ACC112 (cell line): ENCODE results near the gene GLT6D1.

Source experiments
- H2AFZ ChIP-seq: fragments of 200-600 bp; sonication (generic); one replicate; pipeline ENCODE4 v1.6.0; 2017; ENCODE audit warnings: antibody characterized with exemption, low read length; ENCODE audit not compliant: unreplicated experiment
- H3K27ac ChIP-seq: fragments of 200-600 bp; sonication (generic); 2 replicates; pipeline ENCODE4 v1.5.1; 2014; ENCODE audit warnings: low read depth, mild to moderate bottlenecking, antibody characterized with exemption, low read length, moderate library complexity
- H3K27me3 ChIP-seq: fragments of 200-600 bp; sonication (generic); 2 replicates; pipeline ENCODE4 v1.6.1; 2014; ENCODE audit warnings: mild to moderate bottlenecking, antibody characterized with exemption, low read length, moderate library complexity, mixed read lengths; ENCODE audit not compliant: insufficient read depth
- H3K36me3 ChIP-seq: fragments of 200-600 bp; sonication (generic); 2 replicates; pipeline ENCODE4 v1.6.1; 2016; ENCODE audit warnings: mild to moderate bottlenecking, antibody characterized with exemption, low read length, moderate library complexity, mixed read lengths; ENCODE audit not compliant: insufficient read depth
- H3K4me1 ChIP-seq: fragments of 200-600 bp; sonication (generic); one replicate; pipeline ENCODE4 v1.6.1; 2016; ENCODE audit warnings: low read length, mixed read lengths; ENCODE audit not compliant: insufficient read depth, unreplicated experiment, control insufficient read depth
- H3K4me3 ChIP-seq: fragments of 200-600 bp; sonication (generic); 2 replicates; pipeline ENCODE4 v1.5.1; 2014; ENCODE audit warnings: mild to moderate bottlenecking, low read depth, low read length
- H3K79me2 ChIP-seq: fragments of 200-600 bp; sonication (generic); one replicate; pipeline ENCODE4 v1.6.0; 2016; ENCODE audit warnings: low read length; ENCODE audit not compliant: control insufficient read depth, unreplicated experiment, insufficient read depth

GLT6D1 gene

DNA sequence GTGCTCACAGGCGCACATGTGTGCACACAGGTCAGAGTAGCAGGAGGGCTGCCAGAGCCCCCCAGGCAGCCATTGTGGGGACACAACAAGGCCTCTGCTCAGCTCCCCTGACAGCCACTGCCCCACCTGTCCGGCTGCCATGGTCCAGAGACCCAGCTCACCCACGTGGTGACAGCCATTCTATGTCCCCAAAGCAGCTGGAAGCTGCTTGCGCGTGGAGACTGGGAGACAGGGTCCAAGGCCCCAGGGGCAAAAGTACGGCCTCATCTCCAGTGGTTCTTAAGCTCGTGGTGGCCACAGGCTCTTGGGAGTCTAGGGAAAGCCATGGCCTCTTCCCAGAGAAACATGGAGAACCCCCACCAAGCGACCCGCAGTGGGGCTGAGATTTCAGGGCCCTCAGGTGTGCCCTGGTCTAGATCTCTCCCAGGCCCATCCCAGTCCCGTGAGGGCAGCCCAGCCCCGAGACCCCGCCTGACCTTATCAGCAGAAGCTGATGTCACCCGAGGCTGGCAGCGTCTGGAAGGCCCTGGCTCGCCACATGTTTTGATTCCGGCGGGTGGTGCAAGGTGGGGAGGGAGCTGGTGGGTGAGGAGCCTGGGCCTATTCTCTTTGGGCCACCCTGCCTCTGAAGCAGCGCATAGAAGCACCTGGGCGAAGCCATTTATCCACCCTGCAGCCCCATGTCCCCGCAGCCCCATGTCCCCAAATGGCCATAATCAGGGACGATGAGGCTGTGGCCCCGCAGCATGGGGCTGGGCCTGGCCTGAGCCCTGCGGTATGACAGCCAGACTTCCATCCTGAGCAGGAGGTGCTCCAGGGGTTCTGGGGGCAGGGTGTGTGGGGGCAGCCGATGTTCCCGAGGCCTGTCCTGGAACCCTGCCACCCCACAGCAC, 31.7 kb downstream of the GLT6D1 start:
- Histone ChIP-seq H3K27ac (no peak overlapping the region), H3K4me1 (no peaks in the 10 kb centered on the region), H3K79me2 (no peaks in the 10 kb centered on the region), H2AFZ (no peak overlapping the region), H3K27me3 (no peaks in the 10 kb centered on the region), H3K4me3 (no peak overlapping the region), H3K36me3 (no peaks in the 10 kb centered on the region)

DNA sequence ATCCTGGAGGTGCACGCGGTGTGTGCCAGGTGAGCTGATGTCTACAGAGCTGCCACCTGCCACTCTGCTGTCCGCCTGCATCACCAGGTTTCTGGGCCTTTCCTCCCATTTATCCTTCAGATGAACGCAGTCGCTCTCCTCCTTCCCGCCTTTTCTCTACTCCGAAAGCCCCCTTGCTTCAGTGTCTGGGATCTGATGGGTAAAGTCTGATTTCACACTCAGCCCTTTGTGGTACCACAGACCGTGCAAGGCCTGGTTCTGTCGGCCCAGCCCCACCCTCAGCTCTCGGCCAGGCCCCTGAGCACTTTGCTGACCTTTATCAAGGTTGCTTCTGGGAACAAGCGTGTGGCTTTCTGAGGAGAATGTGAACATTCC, 32.5 kb downstream of the GLT6D1 start:
- H3K27me3 ChIP-seq = peaks cover 4% of the 10 kb centered on the region; the same call in 1 of the 2 replicates
- no peak overlapping the region for H3K27ac ChIP-seq
- H3K4me1 ChIP-seq = no peaks in the 10 kb centered on the region
- H3K36me3 ChIP-seq = no peaks in the 10 kb centered on the region
- no peaks in the 10 kb centered on the region for H3K79me2 ChIP-seq
- no peak overlapping the region for H3K4me3 ChIP-seq
- H2AFZ ChIP-seq = no peak overlapping the region

DNA sequence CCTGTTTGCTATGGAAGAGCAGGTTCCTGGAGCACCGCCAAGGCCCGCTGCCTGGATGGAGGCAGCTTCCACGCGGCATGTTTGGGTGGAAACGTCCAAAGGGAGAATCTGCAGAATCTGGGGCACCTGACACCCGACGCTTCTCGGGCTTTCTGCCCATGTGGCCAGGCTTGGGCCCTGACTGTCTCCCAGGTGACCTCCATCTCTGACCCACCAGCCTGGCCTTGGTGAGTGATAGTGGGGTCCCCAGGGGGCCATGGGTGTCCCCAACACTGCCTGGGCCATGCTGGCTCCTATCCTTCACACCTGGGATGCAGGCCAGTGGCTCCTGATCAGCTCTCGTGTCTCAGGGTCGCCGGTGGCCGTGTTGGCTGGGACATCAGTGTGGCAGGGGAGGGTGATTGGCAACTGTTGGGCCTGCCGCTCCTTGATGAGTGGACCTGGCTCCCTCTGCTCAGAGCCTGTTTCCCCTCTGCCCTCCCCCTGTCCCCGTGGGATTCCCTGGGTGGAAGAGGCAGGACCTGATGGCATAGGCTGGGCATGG, 34.0 kb downstream of the GLT6D1 start:
- H3K79me2 ChIP-seq = no peaks in the 10 kb centered on the region
- H3K27ac ChIP-seq = no peak overlapping the region
- H2AFZ ChIP-seq = no peak overlapping the region

DNA sequence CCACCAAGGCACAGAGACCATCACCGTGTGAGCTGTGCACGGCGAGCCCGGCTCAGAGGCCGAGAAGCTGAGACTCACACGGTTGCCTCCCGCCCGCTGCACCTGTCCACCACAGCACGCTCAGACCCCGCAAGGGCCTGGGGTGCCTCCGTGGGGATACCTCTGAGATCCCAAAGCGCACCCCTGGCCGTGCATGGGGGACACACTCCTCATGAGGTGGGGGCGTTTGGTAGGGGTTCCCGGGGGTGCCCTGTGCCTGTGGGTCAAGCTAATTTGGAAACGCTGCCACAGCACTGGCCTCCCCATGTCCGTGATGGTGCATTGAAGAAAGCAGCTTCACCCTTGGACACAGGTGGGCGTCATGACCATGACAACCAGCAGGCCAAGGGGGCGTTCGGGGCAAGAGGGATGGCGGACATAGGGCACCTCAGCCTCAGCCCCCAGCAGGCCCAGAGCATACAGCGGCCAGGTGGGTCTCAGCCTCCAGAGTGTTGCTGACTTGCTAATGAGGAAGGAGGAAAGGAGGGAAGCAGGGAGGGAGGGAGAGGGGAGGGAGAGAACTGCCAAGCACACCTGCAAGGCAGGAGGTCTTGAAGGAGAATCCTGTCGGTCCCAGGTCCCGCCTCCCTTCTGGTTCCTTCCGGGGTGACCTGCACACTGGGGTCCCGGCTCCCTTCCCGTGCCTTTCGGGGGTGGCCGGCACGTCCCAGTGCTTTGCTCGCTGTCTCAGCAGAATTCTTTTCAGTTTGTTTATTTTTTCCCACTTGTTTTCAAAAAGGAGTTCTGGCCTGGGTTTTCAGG, 34.7 kb downstream of the GLT6D1 start:
- Histone ChIP-seq H3K4me3 (no peak overlapping the region), H2AFZ (no peak overlapping the region), H3K79me2 (no peaks in the 10 kb centered on the region), H3K4me1 (no peaks in the 10 kb centered on the region), H3K27ac (no peak overlapping the region), H3K36me3 (no peaks in the 10 kb centered on the region), H3K27me3 (peaks cover 26% of the 10 kb centered on the region)

More for the DNA sequence above, 34.0 kb downstream of the GLT6D1 start:
- no peak overlapping the region for H3K4me3 ChIP-seq
- H3K27me3 ChIP-seq = peaks cover 19% of the 10 kb centered on the region
- no peaks in the 10 kb centered on the region for H3K4me1 ChIP-seq
- H3K36me3 ChIP-seq = no peaks in the 10 kb centered on the region

DNA sequence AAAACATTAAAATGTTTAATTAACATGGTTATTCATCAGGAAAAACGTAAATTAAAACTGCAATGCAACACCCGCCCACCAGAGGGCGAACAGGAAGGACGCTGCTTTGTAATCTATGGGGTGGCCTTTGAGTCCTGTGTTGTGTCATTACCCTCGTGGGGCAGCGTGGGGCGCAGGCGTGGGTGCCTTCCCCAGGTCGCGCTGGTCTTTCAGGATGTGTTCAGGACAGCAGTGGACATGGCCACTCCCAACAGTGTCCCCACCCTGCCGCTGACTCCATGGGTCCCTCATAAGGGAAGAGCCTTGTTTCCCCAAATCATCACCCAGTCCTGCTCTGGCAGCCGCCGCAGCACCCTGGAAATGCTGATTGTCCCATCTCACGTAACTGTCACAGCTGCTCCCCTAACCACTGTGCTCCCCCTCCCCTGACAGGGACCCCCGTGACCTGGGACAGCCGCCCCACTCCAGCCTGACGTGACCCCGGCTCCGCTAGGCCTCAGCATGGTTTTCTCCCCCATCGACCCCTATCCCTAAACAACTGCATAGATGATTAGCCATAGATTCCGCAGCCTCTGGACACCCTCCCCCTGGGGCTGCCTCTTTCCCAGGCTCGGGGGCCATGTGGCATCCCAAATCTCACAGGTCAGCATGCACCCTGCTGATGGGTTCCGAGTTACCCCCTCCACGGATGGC, 36.4 kb downstream of the GLT6D1 start:
- no peaks in the 10 kb centered on the region for H3K79me2 ChIP-seq
- no peak overlapping the region for H2AFZ ChIP-seq
- no peak overlapping the region for H3K4me3 ChIP-seq
- peaks cover 39% of the 10 kb centered on the region for H3K27me3 ChIP-seq
- no peaks in the 10 kb centered on the region for H3K4me1 ChIP-seq
- no peaks in the 10 kb centered on the region for H3K36me3 ChIP-seq
- no peak overlapping the region for H3K27ac ChIP-seq

DNA sequence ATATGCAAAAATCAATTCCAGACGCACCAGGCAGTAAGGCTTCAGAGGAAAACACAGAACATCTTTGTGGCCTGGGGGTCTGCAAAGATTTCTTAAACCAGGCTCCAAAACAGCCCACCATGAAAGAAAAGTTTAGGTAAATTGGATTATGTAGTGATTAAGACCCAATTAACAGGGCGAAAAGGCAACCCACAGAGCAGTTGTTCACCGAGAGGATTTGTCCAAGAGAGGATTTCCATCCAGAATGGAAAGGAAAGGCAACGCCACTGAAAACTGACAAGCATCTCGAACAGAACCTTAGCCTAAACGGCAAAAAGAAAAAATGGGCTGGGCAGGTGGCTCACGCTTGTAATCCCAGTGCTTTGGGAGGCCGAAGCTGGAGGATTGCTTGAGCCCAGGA, 37.4 kb downstream of the GLT6D1 start:
- H3K4me3 ChIP-seq = no peak overlapping the region
- peaks cover 46% of the 10 kb centered on the region for H3K27me3 ChIP-seq

DNA sequence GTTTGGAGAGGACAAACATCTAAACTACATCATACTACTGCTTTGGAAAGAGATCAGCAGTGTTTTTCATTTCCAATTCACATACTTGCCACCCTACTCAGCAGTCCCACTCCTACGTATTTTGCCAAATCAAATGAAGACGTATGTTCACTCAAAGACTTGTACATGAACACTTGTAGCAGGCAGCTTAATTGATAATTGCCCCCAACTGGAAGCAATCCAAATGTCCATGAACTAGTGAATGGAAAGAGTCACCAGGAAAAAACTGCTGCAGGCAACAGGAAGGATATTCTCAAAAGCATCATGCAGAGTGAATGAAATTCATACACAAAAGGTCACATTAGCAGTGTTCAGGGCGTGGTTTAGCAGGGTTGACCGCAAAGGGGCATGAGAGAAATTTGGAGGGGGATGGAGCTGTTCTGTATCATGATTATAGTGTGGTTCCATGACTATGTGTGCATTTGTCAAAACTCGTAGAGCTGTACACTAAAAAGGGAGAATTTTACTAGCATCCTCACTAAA, 39.0 kb downstream of the GLT6D1 start:
- H3K27ac ChIP-seq = no peak overlapping the region
- H3K27me3 ChIP-seq = peaks cover 62% of the 10 kb centered on the region
- H3K79me2 ChIP-seq = no peaks in the 10 kb centered on the region
- H3K4me3 ChIP-seq = no peak overlapping the region
- no peaks in the 10 kb centered on the region for H3K4me1 ChIP-seq
- no peaks in the 10 kb centered on the region for H3K36me3 ChIP-seq
- H2AFZ ChIP-seq = no peak overlapping the region

More for the DNA sequence above, 37.4 kb downstream of the GLT6D1 start:
- Histone ChIP-seq H3K36me3 (no peaks in the 10 kb centered on the region), H3K4me1 (no peaks in the 10 kb centered on the region), H3K79me2 (no peaks in the 10 kb centered on the region), H3K27ac (no peak overlapping the region), H2AFZ (no peak overlapping the region)

DNA sequence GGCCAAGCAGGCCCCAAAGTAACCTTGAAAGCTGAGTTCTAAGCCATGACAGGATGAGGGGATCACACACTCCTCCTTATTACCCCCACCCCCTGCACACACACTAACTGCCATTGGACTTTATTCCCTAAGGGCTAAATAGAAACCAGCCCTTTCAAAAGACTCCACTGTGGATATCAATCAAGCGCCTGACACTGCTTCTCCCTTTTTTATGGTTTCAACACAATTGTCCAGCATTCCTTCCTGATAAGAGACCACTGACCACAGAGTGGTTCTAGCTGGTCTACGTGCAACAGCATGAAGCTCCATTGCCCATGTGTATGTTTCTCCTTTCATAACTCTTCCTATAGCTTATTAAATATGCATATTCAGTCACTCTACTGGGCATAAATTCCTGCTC, 43.1 kb downstream of the GLT6D1 start:
- Histone ChIP-seq H3K36me3 (no peaks in the 10 kb centered on the region), H3K27ac (no peak overlapping the region), H3K27me3 (peaks cover 66% of the 10 kb centered on the region), H2AFZ (no peak overlapping the region), H3K79me2 (no peaks in the 10 kb centered on the region), H3K4me1 (no peaks in the 10 kb centered on the region), H3K4me3 (no peak overlapping the region)

DNA sequence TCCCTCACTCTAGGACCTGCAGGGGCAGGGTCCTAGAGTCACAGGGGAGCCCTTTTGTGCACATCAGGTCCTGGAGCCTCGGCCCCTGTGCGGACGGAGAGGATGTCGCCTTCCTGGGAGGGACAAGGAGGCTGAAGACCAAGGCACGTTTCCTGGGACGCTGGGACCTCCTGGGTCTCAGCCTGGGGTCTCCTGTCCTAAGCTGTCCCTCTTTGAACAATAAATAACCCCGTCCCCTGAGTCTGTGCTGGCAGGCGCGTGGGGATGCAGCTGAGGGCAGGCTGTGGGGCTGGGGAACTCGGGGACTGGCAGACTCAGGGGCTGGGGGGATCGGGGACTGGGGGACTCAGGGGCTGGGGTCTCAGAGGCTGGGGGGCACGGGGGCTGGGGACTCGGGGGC, 46.7 kb downstream of the GLT6D1 start:
- Histone ChIP-seq H3K36me3 (no peaks in the 10 kb centered on the region), H3K4me1 (peaks cover under 1% of the 10 kb centered on the region), H2AFZ (no peak overlapping the region), H3K27me3 (peaks cover 36% of the 10 kb centered on the region), H3K4me3 (no peak overlapping the region), H3K27ac (no peak overlapping the region), H3K79me2 (no peaks in the 10 kb centered on the region)

DNA sequence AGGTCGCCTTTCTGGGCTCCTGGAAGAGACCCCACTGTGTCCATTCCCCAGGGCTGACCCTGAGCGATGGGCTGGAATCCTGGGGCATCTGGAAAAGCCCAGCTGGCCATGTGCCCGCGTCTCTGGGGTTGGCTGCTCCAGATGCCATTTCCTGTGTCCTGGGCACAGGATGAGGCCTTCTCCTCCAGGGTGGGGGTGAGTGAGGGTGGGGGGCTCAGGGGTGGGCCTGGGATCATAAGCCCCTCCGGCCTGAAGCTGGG, 47.1 kb downstream of the GLT6D1 start:
- H3K4me1 ChIP-seq = peaks cover 2% of the 10 kb centered on the region
- H3K4me3 ChIP-seq = no peak overlapping the region
- H3K27me3 ChIP-seq = peaks cover 32% of the 10 kb centered on the region
- H3K79me2 ChIP-seq = no peaks in the 10 kb centered on the region
- no peak overlapping the region for H2AFZ ChIP-seq
- no peaks in the 10 kb centered on the region for H3K36me3 ChIP-seq
- no peak overlapping the region for H3K27ac ChIP-seq
